Caki2 (cell line): Measurements from ENCODE around the gene GALNT15. TPM values are rescaled to one million over a fixed set of nuclear protein-coding genes. Genes with fewer than 3 reads are reported as not detected.

Source experiments
- DNase-seq: peaks from one replicate; pipeline ENCODE4 v3.0.0-alpha.2; 2015; ENCODE audit warnings: low read depth
- in situ Hi-C: cut with HindIII; loops from 2 replicates; pipeline ENCODE4 v1.10.0; 2016; ENCODE audit warnings: low sequenced_read_pairs, low pct_unique_long_range_greater_than_20kb, mixed read lengths
- total RNA-seq: library from RNA; depleted of rRNA; stranded (reverse); fragments of >200 nt; shearing (Covaris generic); gene quantifications from 2 replicates; pipeline ENCODE4 v1.2.3, GENCODE V29; 2014; ENCODE audit warnings: low replicate concordance; rRNA removed

Gene GALNT15
- total RNA-seq, 1 experiment from 2014 or later: not detected

- in situ Hi-C loops: no loop called here
- DNase-seq: no peak
These were observed 84.4 kb downstream of the GALNT15 start for GRCh38 chr3:16258866-16259265.

GRCh38 chr3:16260046-16260445, 85.6 kb downstream of the GALNT15 start:
- no peak for DNase-seq
- in situ Hi-C loops: no loop called here

- DNase-seq: no peak
- in situ Hi-C loops: no loop called here
These were observed 87.7 kb downstream of the GALNT15 start for GRCh38 chr3:16262174-16262573.

- no peak for DNase-seq
- in situ Hi-C loops: no loop called here
These were observed 89.8 kb downstream of the GALNT15 start for GRCh38 chr3:16264174-16264707.

- in situ Hi-C loops: no loop called here
These were observed 90.4 kb downstream of the GALNT15 start, which contains the start of the genes DPH3 and OXNAD1 for GRCh38 chr3:16264708-16265454. Gene DPH3, minus strand, starts transcription at chr3:16264943. Its CDS starts 67 bp downstream, at chr3:16264876. Gene OXNAD1, plus strand, starts transcription at chr3:16265212. Its CDS starts 5,741 bp downstream, at chr3:16270953.

GRCh38 chr3:16265455-16265786, 90.9 kb downstream of the GALNT15 start:
- in situ Hi-C loops: no loop called here
- DNase-seq: no peak

More at GRCh38 chr3:16264708-16265454, 90.4 kb downstream of the GALNT15 start, which contains the start of the genes DPH3 and OXNAD1:
- peak; percentile 94 for DNase-seq

- no peak for DNase-seq
- in situ Hi-C loops: no loop called here
These were observed 92.2 kb downstream of the GALNT15 start for GRCh38 chr3:16266714-16267113.

- DNase-seq: no peak
- in situ Hi-C loops: no loop called here
These were observed 96.4 kb downstream of the GALNT15 start for GRCh38 chr3:16270855-16271254.

- DNase-seq: no peak
- in situ Hi-C loops: no loop called here
These were observed 98.1 kb downstream of the GALNT15 start for GRCh38 chr3:16272588-16272987.

GRCh38 chr3:16273867-16274266, 99.4 kb downstream of the GALNT15 start:
- DNase-seq: no peak
- in situ Hi-C loops: no loop called here

- DNase-seq: no peak
- in situ Hi-C loops: no loop called here
These were observed 103.0 kb downstream of the GALNT15 start for GRCh38 chr3:16277471-16277870.

GRCh38 chr3:16279010-16279801, 104.7 kb downstream of the GALNT15 start:
- in situ Hi-C loops: no loop called here
- DNase-seq: no peak

GRCh38 chr3:16280671-16281070, 106.2 kb downstream of the GALNT15 start:
- in situ Hi-C loops: no loop called here

More at GRCh38 chr3:16280671-16281070, 106.2 kb downstream of the GALNT15 start:
- DNase-seq: no peak

Other genes with a start within 250 kb of the GALNT15 start
- 4.4 and 8.5 TPM in 2 replicates for gene DPH3, start 90.3 kb downstream of the GALNT15 start, total RNA-seq
- gene OXNAD1, start 90.5 kb downstream of the GALNT15 start, total RNA-seq: 5.0 and 8.9 TPM in 2 replicates